Activated T-helper 1 cell treated with anti-CD3 and anti-CD28 coated beads, Interleukin-2, amount 50 U/mL, for 16 hours (primary cell): Measurements from ENCODE around the gene EIF5AL1.
"Not testable (repeated sequence)": the region's sequence is repeated elsewhere in the genome, so short reads cannot be mapped to it uniquely, and the experiment has no call there.

Experiments
- DNase-seq, 2 donors: peaks; one replicate each; pipeline ENCODE4 v3.0.0-alpha.2; 2020; ENCODE audit warnings: low read depth in 1 of 2, low spot score in 1 of 2

The EIF5AL1 gene

DNA sequence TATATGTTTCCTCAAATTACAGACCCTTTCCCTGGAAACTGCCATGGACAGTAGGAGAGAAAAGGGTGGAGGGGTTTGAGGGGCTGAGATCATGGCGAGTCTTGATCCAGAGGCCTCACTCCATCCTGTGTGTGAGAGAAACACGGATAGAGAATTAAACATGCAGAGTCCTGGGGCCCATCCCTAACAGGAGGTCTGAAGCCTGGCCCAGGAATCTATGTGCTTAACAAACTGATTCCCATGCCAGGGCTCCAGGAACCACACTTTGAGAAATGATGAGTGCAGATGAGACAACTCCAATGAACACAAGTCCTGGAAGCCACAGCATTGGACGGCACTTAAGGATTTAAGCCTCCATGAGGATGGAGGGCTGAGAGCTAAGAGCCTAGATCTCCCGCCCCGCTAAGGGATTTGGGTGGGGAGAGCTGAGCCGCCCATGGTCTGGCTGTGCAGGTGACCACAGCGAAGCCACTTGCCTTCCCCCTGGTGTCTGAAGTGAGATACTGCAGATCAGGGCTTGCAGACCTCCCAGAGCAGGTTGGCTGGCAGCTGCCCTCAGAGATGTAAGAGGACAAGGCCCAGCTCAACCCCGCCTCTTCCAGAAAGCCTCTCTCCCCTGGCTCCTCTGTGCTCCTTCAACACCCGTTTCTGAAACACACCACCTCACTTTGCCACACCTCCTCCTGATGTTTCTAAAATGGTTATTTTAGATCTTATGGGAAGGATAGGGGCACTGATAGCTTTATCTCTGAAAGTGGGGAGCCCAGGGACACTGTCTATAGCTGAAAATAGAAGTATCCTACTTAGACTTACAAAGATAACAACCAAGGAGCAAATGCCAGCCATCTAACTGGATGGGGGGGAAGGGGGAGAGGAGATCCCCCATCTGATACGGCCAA, 24.8 kb upstream of the EIF5AL1 start:
- no peak for DNase-seq

GRCh38 chr10:79488336-79488735, 24.0 kb upstream of the EIF5AL1 start:
- no peak for DNase-seq

- no peak for DNase-seq
Observed at GRCh38 chr10:79488870-79489269, 23.5 kb upstream of the EIF5AL1 start.

GRCh38 chr10:79490400-79491142, 21.8 kb upstream of the EIF5AL1 start:
- no peak for DNase-seq

DNA sequence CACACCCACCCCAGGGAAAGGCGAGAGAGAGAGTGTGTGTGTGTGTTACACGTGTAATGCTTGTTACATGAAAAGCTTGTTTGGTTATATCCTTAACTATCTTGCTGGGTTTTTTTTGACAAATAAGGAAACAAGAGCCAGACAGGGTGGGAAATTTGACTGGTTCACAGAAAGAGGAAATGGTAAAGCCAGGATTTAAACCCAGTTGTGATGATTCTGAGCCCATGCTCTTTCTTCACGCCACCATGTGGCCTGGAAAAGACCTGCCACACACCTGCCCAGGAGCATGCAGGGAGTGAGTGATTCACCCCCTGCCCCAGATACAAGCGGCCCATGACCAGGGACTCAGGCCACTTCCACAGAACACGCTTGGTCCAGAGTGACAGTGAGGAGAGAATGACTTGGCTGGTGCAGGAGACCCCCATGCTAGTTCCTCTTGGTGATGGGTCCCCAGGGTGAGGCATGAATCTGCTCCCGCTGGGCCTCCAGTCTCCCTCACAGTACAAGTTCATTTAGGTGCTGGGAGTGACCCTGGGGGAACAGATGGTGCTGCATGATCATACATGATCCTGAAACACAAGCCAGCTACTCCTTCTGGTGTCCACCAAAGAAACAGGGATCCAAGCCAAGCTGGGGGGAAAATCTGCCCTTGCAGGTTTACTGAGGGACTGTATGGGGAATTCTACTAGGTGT, 21.0 kb upstream of the EIF5AL1 start:
- DNase-seq, result no peak

DNA sequence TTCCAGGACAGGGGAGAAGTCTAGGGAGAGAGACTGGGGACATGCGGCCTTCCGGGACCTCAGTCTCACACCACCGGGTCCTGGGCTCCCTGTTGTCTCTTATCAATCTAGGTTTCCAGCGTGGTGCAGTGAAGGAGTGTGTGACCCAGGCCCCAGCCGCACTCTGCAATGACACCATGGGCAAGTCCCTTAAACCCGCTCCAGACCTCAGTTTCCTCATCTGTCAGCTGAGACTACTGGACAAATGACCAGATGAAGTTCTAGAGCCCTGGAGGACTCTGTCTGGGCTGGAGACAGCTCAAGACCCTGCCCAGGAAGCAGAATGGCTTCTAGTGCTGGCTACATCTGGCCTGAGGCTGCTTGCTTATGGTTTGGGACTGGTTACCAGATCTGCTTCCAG, 20.1 kb upstream of the EIF5AL1 start:
- no peak for DNase-seq

- no peak for DNase-seq
Observed at GRCh38 chr10:79492839-79493238, 19.5 kb upstream of the EIF5AL1 start.

GRCh38 chr10:79493806-79494205, 18.5 kb upstream of the EIF5AL1 start:
- no peak for DNase-seq

GRCh38 chr10:79494871-79495705, 17.2 kb upstream of the EIF5AL1 start:
- no peak for DNase-seq

GRCh38 chr10:79495791-79496190, 16.5 kb upstream of the EIF5AL1 start:
- DNase-seq, result no peak

DNA sequence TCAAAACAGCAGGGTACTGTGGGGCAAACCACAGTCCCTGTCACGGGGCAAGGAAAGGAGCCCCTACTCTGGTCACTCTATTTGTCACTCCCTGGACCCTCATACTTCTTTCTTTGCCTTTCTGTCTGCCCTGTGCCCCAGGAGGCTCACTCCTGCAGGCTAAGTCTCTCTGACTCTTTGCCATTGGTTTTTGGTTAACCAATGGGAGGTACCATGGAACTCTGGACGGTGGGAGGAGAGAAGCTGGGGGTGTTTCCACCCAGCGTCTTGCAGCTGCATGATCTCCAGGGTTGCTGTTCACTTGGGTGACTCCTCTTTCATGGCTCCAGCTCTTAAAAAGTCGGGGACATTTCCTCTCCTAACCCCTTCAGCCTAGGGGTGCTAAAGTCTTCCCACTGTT, 15.4 kb upstream of the EIF5AL1 start:
- no peak for DNase-seq

- no peak for DNase-seq
Observed at GRCh38 chr10:79498291-79498829, 14.0 kb upstream of the EIF5AL1 start.

DNA sequence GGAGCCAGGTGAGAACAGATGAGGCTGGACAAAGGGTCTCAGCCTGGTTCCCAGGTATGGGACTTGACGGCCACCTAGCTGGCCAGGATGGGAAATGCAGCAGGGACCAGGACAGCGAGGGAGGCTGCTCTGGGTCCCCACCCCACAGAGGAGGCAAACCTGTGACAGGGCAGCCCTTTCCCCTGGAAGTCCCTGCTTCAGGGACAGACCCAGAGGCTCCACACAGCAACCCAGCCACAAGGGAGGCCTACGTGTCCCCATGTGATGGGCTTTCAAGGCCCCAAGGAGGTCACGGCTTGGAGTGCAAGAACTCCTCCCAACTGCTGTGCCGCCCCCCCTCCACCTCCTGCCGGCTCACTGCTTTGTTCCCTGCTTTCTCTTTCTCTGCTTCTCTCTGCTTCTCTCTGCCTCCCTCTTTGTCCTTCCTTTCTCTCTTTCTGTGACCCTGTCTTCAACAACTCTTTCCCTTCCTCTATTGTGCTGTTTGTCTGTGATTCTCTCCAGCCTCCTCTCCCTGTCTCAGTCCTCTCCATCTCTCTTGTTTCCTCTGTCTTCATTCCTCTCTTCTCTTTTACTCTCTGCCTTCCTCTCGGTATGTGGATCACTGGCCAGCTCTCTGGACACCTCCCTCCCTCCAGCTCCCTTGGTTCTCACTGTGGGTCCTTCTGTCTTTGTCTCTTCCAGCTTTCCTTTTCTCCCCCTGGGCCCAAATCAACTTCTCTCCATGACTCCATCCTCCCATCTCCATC, 9.6 kb upstream of the EIF5AL1 start:
- DNase-seq, result no peak

GRCh38 chr10:79503787-79504186, 8.5 kb upstream of the EIF5AL1 start:
- DNase-seq, result not testable (repeated sequence)

- not testable (repeated sequence) for DNase-seq
Observed at GRCh38 chr10:79504483-79504882, 7.8 kb upstream of the EIF5AL1 start.

DNA sequence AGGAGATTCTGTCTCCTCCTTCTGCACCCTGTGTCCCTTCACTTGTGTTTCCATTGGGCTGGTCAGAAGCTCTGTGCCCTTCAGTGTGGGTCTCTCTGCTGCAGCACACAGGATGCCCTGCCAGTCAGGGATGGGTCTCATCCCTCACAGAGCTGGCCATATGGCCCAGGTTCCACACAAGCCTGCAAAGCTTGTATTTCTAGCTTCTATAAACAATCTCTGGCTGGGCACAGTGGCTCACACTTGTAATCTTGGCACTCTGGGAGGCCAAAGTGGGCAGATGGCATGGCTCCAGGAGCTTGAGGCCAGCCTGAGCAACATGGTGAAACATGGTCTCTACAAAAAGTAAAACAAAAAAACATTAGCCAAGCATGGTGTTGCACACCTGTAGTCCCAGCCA, 7.0 kb upstream of the EIF5AL1 start:
- DNase-seq, result not testable (repeated sequence)

GRCh38 chr10:79505829-79506228, 6.5 kb upstream of the EIF5AL1 start:
- no peak for DNase-seq

- DNase-seq, result no peak
Observed at GRCh38 chr10:79507440-79508167, 4.7 kb upstream of the EIF5AL1 start.

DNA sequence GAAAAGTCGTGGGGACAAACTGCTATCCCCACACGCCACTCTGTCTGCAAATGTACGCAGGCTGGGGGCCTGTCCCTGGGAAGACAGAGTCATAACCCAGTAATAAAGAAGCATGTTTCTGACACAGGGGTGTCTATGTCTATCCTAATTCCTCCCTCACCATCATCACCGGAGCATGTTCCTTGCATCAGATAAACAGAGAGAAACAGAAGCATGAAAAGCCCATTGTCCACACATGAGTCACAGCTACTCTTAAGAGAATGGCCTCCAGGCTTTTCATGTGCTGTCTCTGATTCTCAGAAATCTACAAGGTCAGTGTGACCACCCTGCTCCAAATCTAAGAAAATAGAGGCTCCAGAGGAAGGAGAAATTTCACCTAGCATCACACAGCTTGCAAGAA, 4.1 kb upstream of the EIF5AL1 start:
- not testable (repeated sequence) for DNase-seq
